Effector memory CD8-positive, alpha-beta T cell (primary cell): Measurements from ENCODE around the gene F8A2.
"Not testable (repeated sequence)": the region's sequence is repeated elsewhere in the genome, so short reads cannot be mapped to it uniquely, and the experiment has no call there.

Source experiments
- ATAC-seq: fragments of 150-1000 bp; cut with Tn5 transposase; replicated peaks from 2 replicates; pipeline ENCODE4 v1.10.0; 2021; ENCODE audit warnings: mild to moderate bottlenecking, moderate library complexity
- DNase-seq, 3 experiments: peaks; one replicate each; pipeline ENCODE4 v3.0.0; 2021
- H3K27ac Mint-ChIP-seq, 2 donors: one replicate each; pipeline ENCODE4 v1.8.0; 2022; ENCODE audit warnings: mild to moderate bottlenecking in 2 of 2, mixed read lengths in 2 of 2, moderate library complexity in 2 of 2
- H3K27me3 Mint-ChIP-seq, 2 donors: one replicate each; pipeline ENCODE4 v1.8.0; 2022; ENCODE audit warnings: mixed read lengths in 2 of 2
- H3K36me3 Mint-ChIP-seq: one replicate; pipeline ENCODE4 v1.8.0; 2022; ENCODE audit warnings: mild to moderate bottlenecking, moderate library complexity, mixed read lengths; ENCODE audit not compliant: insufficient read depth
- H3K4me1 Mint-ChIP-seq, 2 donors: one replicate each; pipeline ENCODE4 v1.8.0; 2022; ENCODE audit warnings: low read depth in 2 of 2, mixed read lengths in 2 of 2
- H3K4me3 Mint-ChIP-seq, 2 donors: one replicate each; pipeline ENCODE4 v1.8.0; 2022; ENCODE audit warnings: mild to moderate bottlenecking in 2 of 2, mixed read lengths in 2 of 2, moderate library complexity in 2 of 2
- H3K9me3 Mint-ChIP-seq, 2 donors: one replicate each; pipeline ENCODE4 v1.8.0; 2022; ENCODE audit warnings: mixed read lengths in 2 of 2

Gene F8A2

DNA sequence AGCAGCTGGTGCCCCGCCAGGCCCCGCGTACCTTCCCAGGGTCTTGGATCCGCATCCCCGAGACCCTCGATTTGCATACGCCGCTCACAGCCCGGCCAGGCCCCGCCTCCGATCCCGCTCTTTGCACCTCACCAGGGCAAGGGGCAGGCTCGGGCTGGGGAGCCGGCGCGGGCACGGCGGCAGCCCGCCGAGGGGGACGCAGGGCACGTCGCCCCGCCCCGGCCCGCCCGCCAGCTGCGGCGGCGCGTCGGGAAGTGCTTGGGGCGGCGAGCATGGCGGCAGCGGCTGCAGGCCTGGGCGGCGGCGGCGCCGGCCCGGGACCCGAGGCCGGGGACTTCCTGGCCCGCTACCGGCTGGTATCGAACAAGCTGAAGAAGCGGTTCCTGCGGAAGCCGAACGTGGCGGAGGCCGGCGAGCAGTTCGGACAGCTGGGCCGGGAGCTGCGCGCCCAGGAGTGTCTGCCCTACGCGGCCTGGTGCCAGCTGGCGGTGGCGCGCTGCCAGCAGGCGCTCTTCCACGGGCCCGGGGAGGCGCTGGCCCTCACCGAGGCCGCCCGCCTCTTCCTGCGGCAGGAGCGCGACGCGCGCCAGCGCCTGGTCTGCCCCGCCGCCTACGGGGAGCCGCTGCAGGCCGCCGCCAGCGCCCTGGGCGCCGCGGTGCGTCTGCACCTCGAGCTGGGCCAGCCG is at the start of gene F8A2:
F8A2 (plus strand) TSS at position 253 of the 686 bp plus-strand sequence; CDS start at position 273, 20 bp downstream.
- not testable (repeated sequence) for H3K4me3 Mint-ChIP-seq, H3K4me1 Mint-ChIP-seq, H3K27ac Mint-ChIP-seq, H3K36me3 Mint-ChIP-seq, H3K27me3 Mint-ChIP-seq, DNase-seq, H3K9me3 Mint-ChIP-seq
- ATAC-seq = peak; percentile 69

DNA sequence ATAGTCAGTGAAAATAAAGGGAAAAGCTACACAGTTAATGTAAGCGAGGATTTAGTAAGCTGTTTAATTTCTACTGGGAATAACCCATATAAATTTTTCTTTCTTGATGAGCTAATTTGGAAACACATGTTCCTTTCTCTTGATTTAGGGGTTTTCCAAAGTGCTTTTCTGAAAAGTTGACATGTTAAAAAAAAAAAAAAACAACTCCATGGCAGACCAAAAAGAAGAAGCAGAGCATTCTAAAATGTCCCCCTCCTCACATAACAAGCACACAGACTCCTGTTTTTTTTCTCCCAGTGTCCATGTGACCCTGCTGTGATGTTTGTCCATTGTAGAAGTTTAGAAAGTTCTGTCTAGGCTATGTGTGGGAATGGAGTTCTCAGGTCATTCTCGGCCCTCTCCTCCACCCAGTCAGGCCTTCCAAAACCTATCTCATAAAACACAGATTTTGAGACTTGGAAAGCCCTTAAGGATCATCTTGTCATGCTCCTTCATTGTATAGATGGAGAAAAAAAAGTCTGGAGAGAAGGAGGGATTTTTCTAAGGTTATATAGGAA is 48.3 kb upstream of the F8A2 start:
- no peak overlapping the region for H3K27ac Mint-ChIP-seq
- H3K4me3 Mint-ChIP-seq = no peak overlapping the region
- no peaks in the 10 kb centered on the region for H3K9me3 Mint-ChIP-seq
- peaks cover 4 to 6% of the 10 kb centered on the region in 2 donors for H3K27me3 Mint-ChIP-seq
- H3K4me1 Mint-ChIP-seq = no peaks in the 10 kb centered on the region
- no peak for DNase-seq
- no peak for ATAC-seq
- H3K36me3 Mint-ChIP-seq = no peaks in the 10 kb centered on the region

DNA sequence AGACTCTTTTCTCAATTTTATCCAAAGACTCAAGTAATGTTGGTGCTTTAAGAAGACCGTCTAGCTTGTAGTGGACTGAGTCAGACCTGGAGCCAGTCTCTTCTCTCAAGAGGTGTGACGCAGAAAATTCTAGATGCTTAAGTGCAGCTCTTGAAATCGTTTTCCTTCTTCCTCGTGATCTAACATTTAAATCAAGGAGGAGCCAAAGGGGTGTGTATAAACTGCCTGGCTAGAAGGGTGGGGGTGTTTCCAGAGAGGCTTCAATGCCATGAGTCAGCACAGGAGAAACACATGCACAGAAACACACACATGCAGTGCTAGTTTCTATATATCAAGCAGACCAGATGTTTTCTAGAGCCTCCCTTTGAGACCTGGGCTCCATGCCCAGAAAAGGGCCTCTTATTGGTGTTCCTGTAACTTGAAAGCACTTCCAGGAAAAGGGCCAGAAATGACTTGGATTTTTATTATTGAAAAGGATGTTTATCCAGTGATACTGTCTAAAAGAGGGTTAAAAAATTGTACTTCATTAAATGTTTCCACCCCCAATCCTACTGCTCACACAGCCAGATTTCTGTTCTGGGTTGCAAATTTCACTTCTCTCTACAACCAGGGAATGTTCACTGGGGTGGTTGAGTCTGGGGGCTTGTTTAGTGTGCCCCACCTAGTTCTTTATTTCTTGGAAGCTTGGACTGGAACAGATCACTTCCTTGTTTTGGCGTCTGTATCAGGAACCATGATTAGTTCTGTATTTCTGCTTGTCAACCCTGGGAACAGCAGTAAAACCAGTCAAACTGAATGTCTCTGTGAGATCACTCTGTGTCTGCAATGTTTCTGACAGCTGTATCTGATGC is 47.2 kb upstream of the F8A2 start, which contains the start of gene CLIC2:
CLIC2 (minus strand) TSS at position 129 of the 851 bp plus-strand sequence. CDS start 187 bp downstream, outside the sequence.
- Mint-ChIP-seq H3K4me3 (no peak within 1 kb of the TSS), H3K27me3 (peaks cover 0 to 4% of the 10 kb centered on the region in 2 donors), H3K4me1 (no peaks in the 10 kb centered on the region), H3K36me3 (no peaks in the 10 kb centered on the region), H3K9me3 (no peaks in the 10 kb centered on the region), H3K27ac (no peak within 1 kb of the TSS)
- no peak for DNase-seq
- ATAC-seq = no peak

DNA sequence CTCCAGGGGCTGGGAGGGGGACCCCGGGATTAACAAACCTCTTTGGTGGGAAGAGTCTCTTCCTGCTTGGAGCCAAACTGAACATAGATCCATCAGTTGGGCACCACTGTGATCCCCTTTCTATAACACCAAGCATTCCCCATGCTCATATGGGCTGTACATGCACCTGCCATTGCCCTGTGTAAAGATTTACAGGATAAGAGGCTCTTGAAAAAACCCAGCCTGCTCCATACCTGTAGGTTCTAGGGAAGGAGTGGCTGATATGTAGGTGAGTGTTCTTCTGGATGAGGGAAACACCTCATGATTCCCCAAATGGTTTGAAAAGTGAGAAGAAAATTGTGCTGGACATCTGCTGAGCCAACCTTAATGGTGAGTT is 46.6 kb upstream of the F8A2 start:
- H3K9me3 Mint-ChIP-seq, H3K36me3 Mint-ChIP-seq, H3K27ac Mint-ChIP-seq, H3K4me1 Mint-ChIP-seq, H3K27me3 Mint-ChIP-seq, ATAC-seq, DNase-seq, H3K4me3 Mint-ChIP-seq: not testable (repeated sequence)

DNA sequence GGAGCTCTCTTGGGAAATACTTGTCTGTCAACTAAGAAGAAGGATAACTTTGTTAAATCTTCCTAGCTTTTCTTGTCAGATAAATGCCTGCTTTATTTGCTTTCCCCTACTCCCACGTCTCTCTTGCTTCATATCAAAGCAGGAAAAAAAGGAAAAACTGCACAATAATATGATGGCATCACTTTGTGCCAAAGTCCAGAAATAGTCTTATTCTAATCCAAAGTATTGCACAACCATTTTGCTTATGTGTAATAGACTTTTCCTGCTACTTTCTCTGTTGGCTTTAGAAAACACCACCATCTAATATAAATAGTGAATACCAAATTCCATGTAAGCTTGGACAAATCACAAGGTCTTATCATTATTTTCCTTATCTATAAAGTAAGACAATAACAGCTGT is 36.2 kb upstream of the F8A2 start:
- H3K27me3 Mint-ChIP-seq, DNase-seq, ATAC-seq, H3K9me3 Mint-ChIP-seq, H3K27ac Mint-ChIP-seq, H3K4me3 Mint-ChIP-seq, H3K36me3 Mint-ChIP-seq, H3K4me1 Mint-ChIP-seq: not testable (repeated sequence)

DNA sequence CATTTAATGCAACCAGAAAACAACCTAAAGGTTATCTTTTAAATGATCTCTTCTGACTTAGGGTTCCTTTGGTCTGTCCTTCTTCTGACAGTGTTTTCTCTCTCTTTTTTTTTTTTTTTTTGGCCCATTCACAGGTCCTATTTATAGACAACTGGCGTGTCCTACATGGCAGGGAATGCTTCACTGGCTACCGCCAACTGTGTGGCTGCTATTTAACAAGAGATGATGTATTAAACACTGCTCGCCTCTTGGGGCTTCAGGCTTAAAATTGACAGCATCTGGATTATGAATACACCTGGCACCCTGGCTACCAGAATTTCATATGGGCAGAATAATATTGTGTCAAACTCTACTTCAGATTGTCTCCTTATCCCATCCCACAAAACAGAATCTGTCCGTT is 32.4 kb upstream of the F8A2 start:
- not testable (repeated sequence) for H3K4me3 Mint-ChIP-seq, H3K9me3 Mint-ChIP-seq, ATAC-seq, H3K27ac Mint-ChIP-seq, H3K36me3 Mint-ChIP-seq, H3K4me1 Mint-ChIP-seq, DNase-seq, H3K27me3 Mint-ChIP-seq

DNA sequence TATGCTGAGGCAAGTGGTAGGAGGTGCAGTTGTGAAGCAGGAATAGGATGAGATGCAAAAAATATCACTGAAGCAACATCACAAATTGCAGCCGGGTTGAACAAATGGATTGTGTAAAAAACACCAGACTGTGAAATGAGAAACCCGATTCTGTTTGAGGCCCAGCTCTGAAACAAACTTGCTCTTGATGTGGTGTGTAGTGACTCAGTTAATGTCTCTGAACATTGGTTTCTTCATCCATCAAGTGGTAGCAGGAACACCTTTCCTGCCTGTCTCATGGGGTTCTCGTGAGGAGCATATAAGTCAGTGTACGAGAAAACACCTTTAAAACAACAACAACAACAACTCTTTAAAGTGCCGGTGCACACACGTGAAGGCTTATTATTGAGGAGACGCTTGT is 18.2 kb upstream of the F8A2 start:
- not testable (repeated sequence) for H3K36me3 Mint-ChIP-seq, DNase-seq, H3K4me1 Mint-ChIP-seq, H3K4me3 Mint-ChIP-seq, H3K9me3 Mint-ChIP-seq, ATAC-seq, H3K27ac Mint-ChIP-seq, H3K27me3 Mint-ChIP-seq

DNA sequence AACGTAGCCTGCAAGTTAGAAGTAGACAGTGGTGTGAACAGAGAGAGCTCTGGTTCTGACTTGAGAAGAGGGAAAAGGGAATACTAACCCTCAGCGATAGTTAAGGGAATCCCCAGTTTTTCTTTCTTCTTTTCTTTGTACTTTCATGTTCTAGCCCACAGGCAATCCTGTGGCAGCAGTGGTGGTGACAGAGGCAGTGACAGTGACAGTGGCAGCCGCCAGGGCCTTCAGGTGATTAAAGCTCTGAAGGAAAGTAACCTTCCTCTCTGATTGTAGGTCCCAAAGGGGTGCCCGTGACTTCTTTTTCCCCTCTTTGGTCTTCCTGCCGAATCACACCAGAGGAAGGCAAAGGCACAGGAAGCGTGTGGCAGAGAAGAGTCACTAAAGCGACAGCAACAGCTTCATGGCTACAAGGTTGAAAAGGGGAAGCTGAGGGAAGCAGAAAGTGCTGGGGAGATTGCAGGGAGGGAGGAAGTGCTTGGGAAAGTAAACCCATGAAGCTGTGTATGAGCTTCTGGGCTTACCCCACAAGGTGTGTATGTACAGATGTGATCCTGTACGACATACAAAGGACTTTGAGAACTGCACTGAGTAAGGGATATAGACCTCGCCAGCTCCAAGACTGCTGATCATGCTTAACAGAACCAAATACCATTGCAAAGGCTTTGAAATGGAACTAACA is 8.0 kb upstream of the F8A2 start:
- not testable (repeated sequence) for H3K9me3 Mint-ChIP-seq, H3K4me1 Mint-ChIP-seq, DNase-seq, H3K4me3 Mint-ChIP-seq, H3K27ac Mint-ChIP-seq, H3K27me3 Mint-ChIP-seq, H3K36me3 Mint-ChIP-seq
- peak; percentile 59 for ATAC-seq

DNA sequence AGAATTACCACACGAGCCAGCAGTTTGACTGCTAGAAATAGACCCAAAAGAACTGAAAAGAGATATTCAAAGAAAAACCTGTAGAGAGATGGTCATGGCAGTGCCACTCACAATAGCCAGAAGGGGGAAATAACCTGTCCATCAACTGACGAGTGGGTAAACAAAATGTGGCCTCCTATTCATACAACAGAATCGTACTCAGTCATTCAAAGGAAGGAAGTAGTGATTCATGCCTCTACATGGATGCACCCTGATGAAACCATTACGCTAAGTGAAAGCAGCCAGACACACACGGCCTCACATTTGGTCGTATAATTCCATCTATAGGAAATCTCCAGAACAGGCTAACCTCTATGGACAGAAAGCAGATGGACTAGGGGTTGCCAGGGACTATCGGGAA is 2.1 kb upstream of the F8A2 start:
- ATAC-seq = peak; percentile 26
- H3K9me3 Mint-ChIP-seq, H3K27me3 Mint-ChIP-seq: not testable (repeated sequence)

DNA sequence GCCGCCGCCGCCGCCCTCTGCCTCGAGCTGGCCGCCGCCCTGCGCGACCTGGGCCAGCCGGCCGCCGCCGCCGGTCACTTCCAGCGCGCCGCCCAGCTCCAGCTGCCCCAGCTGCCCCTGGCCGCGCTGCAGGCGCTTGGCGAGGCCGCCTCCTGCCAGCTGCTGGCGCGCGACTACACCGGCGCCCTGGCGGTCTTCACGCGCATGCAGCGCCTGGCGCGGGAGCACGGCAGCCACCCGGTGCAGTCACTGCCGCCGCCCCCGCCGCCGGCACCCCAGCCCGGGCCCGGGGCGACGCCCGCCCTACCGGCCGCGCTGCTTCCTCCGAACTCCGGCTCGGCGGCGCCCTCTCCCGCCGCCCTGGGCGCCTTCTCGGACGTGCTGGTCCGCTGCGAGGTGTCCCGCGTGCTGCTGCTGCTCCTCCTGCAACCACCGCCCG is 653 bp downstream of the F8A2 start:
- H3K27me3 Mint-ChIP-seq, H3K4me3 Mint-ChIP-seq, DNase-seq, H3K36me3 Mint-ChIP-seq, H3K4me1 Mint-ChIP-seq, H3K9me3 Mint-ChIP-seq, H3K27ac Mint-ChIP-seq: not testable (repeated sequence)
- peak; percentile 65 for ATAC-seq

More for the DNA sequence above, 2.1 kb upstream of the F8A2 start:
- H3K4me3 Mint-ChIP-seq, H3K4me1 Mint-ChIP-seq, DNase-seq, H3K27ac Mint-ChIP-seq, H3K36me3 Mint-ChIP-seq: not testable (repeated sequence)

DNA sequence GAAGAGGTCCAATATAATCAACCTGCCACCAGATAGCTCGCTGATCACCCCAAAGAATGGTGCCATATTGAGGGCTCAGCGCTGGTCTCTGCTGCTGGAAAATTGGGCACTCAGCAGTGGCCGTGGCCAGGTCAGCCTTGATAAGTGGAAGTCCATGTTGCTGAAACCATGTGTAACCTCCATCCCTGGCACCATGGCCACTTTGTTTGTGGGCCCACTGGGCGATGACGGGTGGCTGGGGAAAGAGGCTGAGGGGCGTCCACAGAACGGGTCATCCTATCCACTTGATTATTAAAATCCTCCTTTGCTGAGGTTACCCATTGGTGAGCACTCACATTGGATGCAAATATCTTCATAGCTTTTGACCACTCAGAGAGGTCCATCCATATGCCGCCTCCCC is 7.7 kb downstream of the F8A2 start:
- Mint-ChIP-seq H3K4me1 (peaks cover 12 to 25% of the 10 kb centered on the region in 2 donors), H3K9me3 (no peaks in the 10 kb centered on the region), H3K27me3 (no peaks in the 10 kb centered on the region), H3K27ac (no peak overlapping the region), H3K4me3 (no peak overlapping the region), H3K36me3 (peaks cover 3% of the 10 kb centered on the region)
- ATAC-seq (no peak), DNase-seq (no peak)

DNA sequence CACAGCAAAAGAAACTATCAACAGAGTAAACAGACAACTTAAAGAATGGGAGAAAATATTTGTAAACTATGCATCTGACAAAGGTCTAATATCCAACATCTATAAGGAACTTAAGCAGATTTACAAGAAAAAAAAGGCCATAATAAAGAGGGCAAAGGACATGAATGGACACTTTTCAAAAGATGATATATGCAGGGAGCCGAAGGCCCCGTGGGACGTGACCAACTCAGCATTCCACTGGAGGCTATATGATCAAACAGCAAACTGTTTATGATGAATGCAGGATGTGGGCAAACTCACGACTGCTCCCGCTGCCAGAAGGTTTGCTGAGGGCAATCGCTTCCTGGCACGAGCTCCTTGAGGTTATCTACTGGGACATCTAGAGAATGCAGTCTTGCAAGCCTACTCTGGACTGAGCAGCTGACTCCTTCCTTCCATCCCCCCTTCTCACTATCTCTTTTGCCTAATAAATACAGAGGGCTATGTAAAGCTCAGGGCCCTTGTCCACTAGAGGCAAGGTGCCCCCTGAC is 12.9 kb downstream of the F8A2 start:
- not testable (repeated sequence) for H3K27ac Mint-ChIP-seq, H3K9me3 Mint-ChIP-seq, H3K27me3 Mint-ChIP-seq, H3K36me3 Mint-ChIP-seq, ATAC-seq, H3K4me1 Mint-ChIP-seq, H3K4me3 Mint-ChIP-seq
- DNase-seq = peak in 1 of 3 experiments; percentile 0

DNA sequence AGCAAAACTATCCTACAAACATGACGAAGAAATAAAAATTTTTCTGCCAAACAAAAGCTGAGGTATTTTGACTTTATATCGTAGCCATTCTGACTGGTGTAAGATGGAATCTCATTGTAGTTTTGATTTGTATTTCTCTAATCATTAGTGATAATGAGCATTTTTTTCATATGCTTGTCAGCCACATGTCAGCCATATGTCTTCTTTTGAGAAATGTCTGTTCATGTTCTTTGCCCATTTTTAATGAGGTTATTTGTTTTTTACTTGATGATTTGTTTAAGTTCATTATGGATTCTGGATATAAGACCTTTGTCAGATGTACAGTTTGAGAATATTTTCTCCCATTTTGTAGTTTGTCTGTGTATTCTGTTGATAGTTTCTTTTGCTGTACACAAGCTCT is 24.5 kb downstream of the F8A2 start:
- no peaks in the 10 kb centered on the region for H3K36me3 Mint-ChIP-seq
- H3K4me1 Mint-ChIP-seq = no peaks in the 10 kb centered on the region
- no peaks in the 10 kb centered on the region for H3K9me3 Mint-ChIP-seq
- no peaks in the 10 kb centered on the region for H3K27me3 Mint-ChIP-seq
- no peak overlapping the region for H3K4me3 Mint-ChIP-seq
- no peak overlapping the region for H3K27ac Mint-ChIP-seq
- no peak for ATAC-seq
- no peak for DNase-seq
